Measurements from ENCODE around the gene HNRNPA0.

DNA sequence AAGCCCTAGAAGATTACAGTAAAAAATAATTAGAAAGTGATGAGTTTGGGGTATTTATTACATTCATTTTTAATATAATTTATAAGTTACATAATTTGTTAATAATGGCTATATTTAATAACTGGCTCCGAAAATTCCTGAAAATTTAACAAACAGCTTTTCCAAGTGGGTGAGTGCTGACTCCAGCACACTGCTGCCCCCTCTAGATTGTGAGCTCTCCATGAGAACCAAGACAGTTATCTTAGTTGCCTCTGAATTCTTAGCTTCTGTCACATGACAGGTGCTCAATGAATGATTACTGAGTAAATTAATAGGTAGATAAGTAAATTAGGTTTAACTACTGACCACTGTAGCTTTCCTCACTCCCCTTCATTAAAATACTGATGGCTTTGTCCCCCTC lies 26.1 kb downstream of the HNRNPA0 start:
- TF ChIP-seq POLR2A (IDR thresholded peaks at IDR 0.05) = no peak
- TF ChIP-seq, protein P1, sequence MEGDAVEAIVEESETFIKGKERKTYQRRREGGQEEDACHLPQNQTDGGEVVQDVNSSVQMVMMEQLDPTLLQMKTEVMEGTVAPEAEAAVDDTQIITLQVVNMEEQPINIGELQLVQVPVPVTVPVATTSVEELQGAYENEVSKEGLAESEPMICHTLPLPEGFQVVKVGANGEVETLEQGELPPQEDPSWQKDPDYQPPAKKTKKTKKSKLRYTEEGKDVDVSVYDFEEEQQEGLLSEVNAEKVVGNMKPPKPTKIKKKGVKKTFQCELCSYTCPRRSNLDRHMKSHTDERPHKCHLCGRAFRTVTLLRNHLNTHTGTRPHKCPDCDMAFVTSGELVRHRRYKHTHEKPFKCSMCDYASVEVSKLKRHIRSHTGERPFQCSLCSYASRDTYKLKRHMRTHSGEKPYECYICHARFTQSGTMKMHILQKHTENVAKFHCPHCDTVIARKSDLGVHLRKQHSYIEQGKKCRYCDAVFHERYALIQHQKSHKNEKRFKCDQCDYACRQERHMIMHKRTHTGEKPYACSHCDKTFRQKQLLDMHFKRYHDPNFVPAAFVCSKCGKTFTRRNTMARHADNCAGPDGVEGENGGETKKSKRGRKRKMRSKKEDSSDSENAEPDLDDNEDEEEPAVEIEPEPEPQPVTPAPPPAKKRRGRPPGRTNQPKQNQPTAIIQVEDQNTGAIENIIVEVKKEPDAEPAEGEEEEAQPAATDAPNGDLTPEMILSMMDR (IDR thresholded peaks at IDR 0.05) = peak in 4 of 12 donors; percentile 19 to 32 (median 24)
